ENCODE results near the gene CADM1.

Gene CADM1

GRCh38 chr11:115423728-115424459, 80.3 kb downstream of the CADM1 start:
- Histone ChIP-seq H3K9me3 (ENCODE audit: control insufficient read depth, low read length) (no peaks in the 10 kb centered on the region), H3K27me3 (ENCODE audit: control insufficient read depth, insufficient read depth, low read length) (no peaks in the 10 kb centered on the region), H3K4me3 (ENCODE audit: low read length) (no peak overlapping the region), H3K9ac (ENCODE audit: low read length) (no peak overlapping the region), H3K4me1 (ENCODE audit: control insufficient read depth, insufficient read depth, low read length) (no peaks in the 10 kb centered on the region), H3K36me3 (ENCODE audit: control insufficient read depth, insufficient read depth, low read length) (no peaks in the 10 kb centered on the region)

- Histone ChIP-seq H3K9me3 (ENCODE audit: control insufficient read depth, low read length) (no peaks in the 10 kb centered on the region), H3K36me3 (ENCODE audit: control insufficient read depth, insufficient read depth, low read length) (no peaks in the 10 kb centered on the region), H3K4me1 (ENCODE audit: control insufficient read depth, insufficient read depth, low read length) (no peaks in the 10 kb centered on the region), H3K27me3 (ENCODE audit: control insufficient read depth, insufficient read depth, low read length) (no peaks in the 10 kb centered on the region), H3K9ac (ENCODE audit: low read length) (no peak overlapping the region), H3K4me3 (ENCODE audit: low read length) (no peak overlapping the region)
These were observed 82.1 kb downstream of the CADM1 start for GRCh38 chr11:115421992-115422689.

GRCh38 chr11:115421352-115421991, 82.7 kb downstream of the CADM1 start:
- H3K4me3 ChIP-seq (ENCODE audit: low read length): no peak overlapping the region
- no peaks in the 10 kb centered on the region for H3K4me1 ChIP-seq (ENCODE audit: control insufficient read depth, insufficient read depth, low read length)
- no peaks in the 10 kb centered on the region for H3K9me3 ChIP-seq (ENCODE audit: control insufficient read depth, low read length)
- no peaks in the 10 kb centered on the region for H3K27me3 ChIP-seq (ENCODE audit: control insufficient read depth, insufficient read depth, low read length)
- no peaks in the 10 kb centered on the region for H3K36me3 ChIP-seq (ENCODE audit: control insufficient read depth, insufficient read depth, low read length)
- no peak overlapping the region for H3K9ac ChIP-seq (ENCODE audit: low read length)

- Histone ChIP-seq H3K9ac (ENCODE audit: low read length) (no peak overlapping the region), H3K4me1 (ENCODE audit: control insufficient read depth, insufficient read depth, low read length) (no peaks in the 10 kb centered on the region), H3K27me3 (ENCODE audit: control insufficient read depth, insufficient read depth, low read length) (no peaks in the 10 kb centered on the region), H3K36me3 (ENCODE audit: control insufficient read depth, insufficient read depth, low read length) (no peaks in the 10 kb centered on the region), H3K9me3 (ENCODE audit: control insufficient read depth, low read length) (no peaks in the 10 kb centered on the region), H3K4me3 (ENCODE audit: low read length) (no peak overlapping the region)
These were observed 83.7 kb downstream of the CADM1 start for GRCh38 chr11:115420505-115420904.

DNA sequence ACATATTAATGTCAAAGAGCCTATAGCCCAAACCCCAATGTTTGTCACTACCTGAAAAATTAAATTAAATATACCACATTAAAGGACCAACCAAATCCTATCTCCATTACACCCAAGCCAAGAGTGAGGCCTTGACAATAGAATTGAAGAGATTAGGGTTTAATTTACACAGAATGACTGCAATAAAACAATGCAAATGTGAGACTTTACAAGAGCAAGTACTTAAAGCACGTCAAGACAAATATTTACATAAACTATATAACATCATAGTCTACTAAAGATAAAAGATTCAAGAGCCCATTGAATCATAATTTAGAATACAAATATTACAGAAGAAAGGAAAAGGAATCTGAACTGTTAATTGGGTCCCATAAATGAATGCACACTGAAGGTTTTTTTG, 85.6 kb downstream of the CADM1 start:
- Histone ChIP-seq H3K4me1 (ENCODE audit: control insufficient read depth, insufficient read depth, low read length) (no peaks in the 10 kb centered on the region), H3K9me3 (ENCODE audit: control insufficient read depth, low read length) (no peaks in the 10 kb centered on the region), H3K27me3 (ENCODE audit: control insufficient read depth, insufficient read depth, low read length) (no peaks in the 10 kb centered on the region), H3K4me3 (ENCODE audit: low read length) (no peak overlapping the region), H3K9ac (ENCODE audit: low read length) (no peak overlapping the region), H3K36me3 (ENCODE audit: control insufficient read depth, insufficient read depth, low read length) (no peaks in the 10 kb centered on the region)

GRCh38 chr11:115418081-115418480, 86.1 kb downstream of the CADM1 start:
- Histone ChIP-seq H3K36me3 (ENCODE audit: control insufficient read depth, insufficient read depth, low read length) (no peaks in the 10 kb centered on the region), H3K27me3 (ENCODE audit: control insufficient read depth, insufficient read depth, low read length) (no peaks in the 10 kb centered on the region), H3K4me3 (ENCODE audit: low read length) (no peak overlapping the region), H3K9ac (ENCODE audit: low read length) (no peak overlapping the region), H3K4me1 (ENCODE audit: control insufficient read depth, insufficient read depth, low read length) (no peaks in the 10 kb centered on the region), H3K9me3 (ENCODE audit: control insufficient read depth, low read length) (no peaks in the 10 kb centered on the region)

DNA sequence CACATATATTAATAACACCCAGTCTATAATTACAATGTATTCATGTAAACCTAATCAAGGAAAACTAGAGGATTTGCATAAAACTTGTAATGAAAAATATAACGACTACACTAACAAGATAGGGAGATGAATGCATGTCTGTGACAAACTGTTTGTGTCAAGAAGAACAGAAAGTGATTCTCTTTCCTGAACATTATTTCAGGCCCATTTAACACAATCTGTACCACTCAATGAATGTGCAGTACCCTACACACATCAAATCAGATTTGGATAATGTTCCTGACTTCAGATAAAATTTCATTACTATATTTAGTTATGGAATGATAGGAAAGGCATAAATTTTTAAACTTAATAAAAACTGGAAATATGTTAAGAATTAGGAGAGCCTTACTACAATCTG, 93.1 kb downstream of the CADM1 start:
- H3K4me1 ChIP-seq (ENCODE audit: control insufficient read depth, insufficient read depth, low read length): peaks cover 5% of the 10 kb centered on the region
- H3K9me3 ChIP-seq (ENCODE audit: control insufficient read depth, low read length): no peaks in the 10 kb centered on the region
- H3K9ac ChIP-seq (ENCODE audit: low read length): no peak overlapping the region
- H3K36me3 ChIP-seq (ENCODE audit: control insufficient read depth, insufficient read depth, low read length): no peaks in the 10 kb centered on the region
- no peak overlapping the region for H3K4me3 ChIP-seq (ENCODE audit: low read length)
- H3K27me3 ChIP-seq (ENCODE audit: control insufficient read depth, insufficient read depth, low read length): no peaks in the 10 kb centered on the region

DNA sequence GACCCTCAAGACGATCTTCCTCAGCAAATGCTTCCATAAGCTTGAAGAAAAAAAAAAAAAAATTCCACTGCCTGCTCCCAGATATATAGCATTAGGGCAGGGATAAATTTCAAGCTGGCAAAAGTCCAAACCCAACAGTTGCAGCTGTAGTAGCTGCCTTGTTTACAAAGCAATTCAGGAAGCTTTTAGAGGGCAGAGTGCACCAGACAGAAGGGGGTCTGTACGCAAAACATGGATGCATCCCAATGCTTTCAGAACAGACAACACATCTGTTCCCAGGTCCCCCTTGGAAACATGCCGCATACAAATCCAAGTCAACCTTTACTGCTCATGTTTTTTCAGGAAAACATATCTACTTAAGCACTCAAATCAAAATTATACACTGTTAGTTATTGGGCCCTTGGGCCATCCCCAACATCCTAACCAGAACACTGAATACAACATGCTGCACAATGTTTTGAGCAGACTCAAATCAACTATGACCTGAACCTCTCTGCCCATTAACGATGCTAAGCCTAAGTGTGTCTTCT, 94.5 kb downstream of the CADM1 start:
- Histone ChIP-seq H3K9me3 (ENCODE audit: control insufficient read depth, low read length) (no peaks in the 10 kb centered on the region), H3K9ac (ENCODE audit: low read length) (no peak overlapping the region), H3K27me3 (ENCODE audit: control insufficient read depth, insufficient read depth, low read length) (no peaks in the 10 kb centered on the region), H3K4me1 (ENCODE audit: control insufficient read depth, insufficient read depth, low read length) (peaks cover 5% of the 10 kb centered on the region), H3K4me3 (ENCODE audit: low read length) (no peak overlapping the region), H3K36me3 (ENCODE audit: control insufficient read depth, insufficient read depth, low read length) (no peaks in the 10 kb centered on the region)

DNA sequence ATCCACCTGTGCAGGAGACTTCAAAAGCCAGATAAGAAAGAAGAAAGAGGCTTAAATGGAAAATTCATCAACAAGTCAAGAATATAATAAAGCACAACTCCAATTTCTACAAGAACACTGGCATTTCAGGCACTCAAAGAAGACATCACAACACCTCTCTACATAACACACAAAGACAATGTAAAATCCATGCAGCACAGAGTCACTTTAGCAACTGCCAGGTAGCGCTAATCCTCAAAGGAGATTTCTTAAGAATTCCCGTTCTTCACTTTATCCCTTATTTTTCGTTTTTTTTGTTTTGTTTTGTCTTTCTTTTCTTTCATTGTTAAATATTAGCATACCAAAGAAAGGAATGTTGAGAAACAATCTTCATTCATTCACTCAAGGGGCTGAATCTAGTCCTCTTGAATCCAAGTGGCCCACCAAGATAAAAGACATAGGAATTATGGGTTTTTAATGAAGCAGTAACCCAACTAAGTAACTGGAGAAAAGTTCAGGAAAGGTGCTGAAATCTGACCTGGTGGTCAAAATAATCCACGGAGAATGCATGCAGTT, 95.0 kb downstream of the CADM1 start:
- H3K9me3 ChIP-seq (ENCODE audit: control insufficient read depth, low read length): no peaks in the 10 kb centered on the region
- H3K36me3 ChIP-seq (ENCODE audit: control insufficient read depth, insufficient read depth, low read length): no peaks in the 10 kb centered on the region
- H3K4me1 ChIP-seq (ENCODE audit: control insufficient read depth, insufficient read depth, low read length): peaks cover 5% of the 10 kb centered on the region
- H3K27me3 ChIP-seq (ENCODE audit: control insufficient read depth, insufficient read depth, low read length): no peaks in the 10 kb centered on the region
- no peak overlapping the region for H3K4me3 ChIP-seq (ENCODE audit: low read length)
- H3K9ac ChIP-seq (ENCODE audit: low read length): no peak overlapping the region

DNA sequence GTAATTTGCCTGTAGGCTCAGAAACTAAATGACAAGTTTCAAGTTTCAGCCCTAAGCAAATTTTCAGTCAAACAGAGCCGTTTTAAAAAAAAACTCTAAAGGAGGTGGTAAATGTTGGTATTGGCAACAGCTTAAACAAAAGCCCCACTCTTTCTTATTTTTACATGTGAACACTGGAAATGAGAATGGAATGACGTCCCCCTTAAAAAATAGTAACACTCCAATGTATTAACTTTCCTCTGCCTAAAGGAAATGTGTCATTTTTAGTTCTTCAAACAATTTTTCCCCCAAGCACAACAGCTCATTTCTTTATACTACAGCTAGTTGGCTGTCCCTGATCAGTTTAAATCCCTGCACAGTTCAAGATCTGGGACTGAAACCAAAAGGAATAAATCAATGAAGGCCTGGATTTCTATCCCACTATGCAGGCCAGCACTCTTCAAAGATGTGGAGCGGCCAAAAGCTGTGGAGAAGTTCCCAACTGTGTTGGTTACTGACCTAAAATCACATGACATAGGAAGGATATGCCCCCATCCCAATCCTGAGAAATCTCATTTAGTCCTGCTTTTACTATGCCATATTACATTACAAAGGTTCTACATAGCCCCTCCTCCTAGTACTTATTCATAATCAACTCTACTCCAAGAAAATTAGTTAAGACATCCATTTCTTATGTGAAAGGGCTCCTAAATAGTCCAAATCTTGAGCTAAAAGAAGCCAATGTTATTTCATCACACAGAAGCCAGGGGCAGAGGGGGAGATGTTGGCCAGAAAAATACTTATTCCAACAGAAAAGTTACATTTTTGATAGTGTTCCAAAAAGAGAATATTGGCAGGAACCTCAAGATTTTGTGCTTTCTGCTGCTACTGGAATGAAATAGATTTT, 95.9 kb downstream of the CADM1 start:
- Histone ChIP-seq H3K27me3 (ENCODE audit: control insufficient read depth, insufficient read depth, low read length) (no peaks in the 10 kb centered on the region), H3K9me3 (ENCODE audit: control insufficient read depth, low read length) (no peaks in the 10 kb centered on the region), H3K36me3 (ENCODE audit: control insufficient read depth, insufficient read depth, low read length) (no peaks in the 10 kb centered on the region), H3K4me3 (ENCODE audit: low read length) (no peak overlapping the region), H3K4me1 (ENCODE audit: control insufficient read depth, insufficient read depth, low read length) (peaks cover 5% of the 10 kb centered on the region), H3K9ac (ENCODE audit: low read length) (no peak overlapping the region)

DNA sequence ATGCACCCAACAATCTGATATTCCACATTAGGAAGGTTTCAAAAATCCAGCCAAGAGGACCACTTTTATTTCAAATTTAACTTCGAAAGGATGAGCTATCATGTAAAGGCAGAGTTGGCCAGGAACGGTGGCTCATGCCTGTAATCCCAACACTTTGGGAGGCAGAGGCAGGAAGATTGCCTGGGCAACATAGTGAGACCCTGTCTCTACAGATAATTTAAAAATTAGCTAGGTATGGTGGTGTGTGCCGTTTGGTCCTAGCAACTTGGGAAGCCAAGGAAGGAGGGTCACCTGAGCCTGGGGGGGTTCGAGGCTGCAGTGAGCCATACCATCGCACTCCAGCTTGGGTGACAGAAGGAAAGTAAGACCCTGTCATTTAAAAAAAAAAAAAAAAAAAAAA, 96.7 kb downstream of the CADM1 start:
- Histone ChIP-seq H3K4me1 (ENCODE audit: control insufficient read depth, insufficient read depth, low read length) (peaks cover 5% of the 10 kb centered on the region), H3K27me3 (ENCODE audit: control insufficient read depth, insufficient read depth, low read length) (no peaks in the 10 kb centered on the region), H3K9ac (ENCODE audit: low read length) (no peak overlapping the region), H3K9me3 (ENCODE audit: control insufficient read depth, low read length) (no peaks in the 10 kb centered on the region), H3K36me3 (ENCODE audit: control insufficient read depth, insufficient read depth, low read length) (no peaks in the 10 kb centered on the region), H3K4me3 (ENCODE audit: low read length) (no peak overlapping the region)
